GM19351 (cell line): Measurements from ENCODE around the gene RNF220.
"Not testable (repeated sequence)": the region's sequence is repeated elsewhere in the genome, so short reads cannot be mapped to it uniquely, and the experiment has no call there.

Experiments used
- ATAC-seq: cut with Tn5 transposase; IDR thresholded peaks from one replicate; pipeline ENCODE4 v1.9.1; 2021; ENCODE audit warnings: mild to moderate bottlenecking, moderate library complexity; ENCODE audit not compliant: unreplicated experiment

The RNF220 gene

GRCh38 chr1:44695671-44696070 is 290.6 kb downstream of the RNF220 start:
- no peak for ATAC-seq

- no peak for ATAC-seq
Measured at GRCh38 chr1:44696101-44696500, 291.0 kb downstream of the RNF220 start.

- ATAC-seq = no peak
Measured at GRCh38 chr1:44696789-44697345, 291.8 kb downstream of the RNF220 start.

GRCh38 chr1:44698138-44698537 is 293.1 kb downstream of the RNF220 start:
- ATAC-seq = no peak

GRCh38 chr1:44699375-44699774 is 294.3 kb downstream of the RNF220 start:
- not testable (repeated sequence) for ATAC-seq

GRCh38 chr1:44700573-44700972 is 295.5 kb downstream of the RNF220 start:
- no peak for ATAC-seq

GRCh38 chr1:44701141-44701573 is 296.1 kb downstream of the RNF220 start:
- no peak for ATAC-seq
